Adrenal gland (tissue), 5 donors: Measurements from ENCODE around the gene ATP5F1C.

ENCODE experiments used
- POLR2A ChIP-seq, 2 donors: fragments of 450-650 bp; IDR thresholded peaks; one replicate each; pipeline ENCODE4 v1.6.1; 2017; ENCODE audit warnings: antibody characterized with exemption in 2 of 2, mild to moderate bottlenecking in 2 of 2, moderate library complexity in 1 of 2
- TF ChIP-seq, protein P1 (sequence below), 6 experiments: fragments of 450-650 bp in 4 of 6; fragments of 200-600 bp in 2 of 6; sonication (generic) in 1 of 6; IDR thresholded peaks; 1 replicate in 5 of 6; 2 replicates in 1 of 6; pipeline versions ENCODE4 v1.5.1 to v1.8.0; 2016 to 2021; ENCODE audit warnings: antibody characterized with exemption in 6 of 6, mild to moderate bottlenecking in 2 of 6, moderate library complexity in 1 of 6
- donor health status: DM: no; HTN: no; CAD: no.

DNA sequence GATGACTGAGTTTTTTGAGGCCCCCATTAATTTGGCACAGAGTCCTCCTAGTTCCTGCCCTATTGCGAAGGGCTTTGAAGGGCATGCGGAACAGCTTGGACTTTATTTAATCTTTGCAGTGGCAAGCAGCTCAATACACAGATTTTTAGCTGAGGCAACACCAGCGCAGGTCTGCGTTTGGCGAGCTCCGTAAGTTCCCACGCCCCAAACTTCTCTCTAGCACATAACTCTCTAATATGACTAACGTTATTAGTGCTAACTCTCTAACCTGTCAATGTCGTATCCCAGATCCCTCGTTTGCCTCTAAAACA lies 30.0 kb downstream of the ATP5F1C start:
- TF ChIP-seq, protein P1, sequence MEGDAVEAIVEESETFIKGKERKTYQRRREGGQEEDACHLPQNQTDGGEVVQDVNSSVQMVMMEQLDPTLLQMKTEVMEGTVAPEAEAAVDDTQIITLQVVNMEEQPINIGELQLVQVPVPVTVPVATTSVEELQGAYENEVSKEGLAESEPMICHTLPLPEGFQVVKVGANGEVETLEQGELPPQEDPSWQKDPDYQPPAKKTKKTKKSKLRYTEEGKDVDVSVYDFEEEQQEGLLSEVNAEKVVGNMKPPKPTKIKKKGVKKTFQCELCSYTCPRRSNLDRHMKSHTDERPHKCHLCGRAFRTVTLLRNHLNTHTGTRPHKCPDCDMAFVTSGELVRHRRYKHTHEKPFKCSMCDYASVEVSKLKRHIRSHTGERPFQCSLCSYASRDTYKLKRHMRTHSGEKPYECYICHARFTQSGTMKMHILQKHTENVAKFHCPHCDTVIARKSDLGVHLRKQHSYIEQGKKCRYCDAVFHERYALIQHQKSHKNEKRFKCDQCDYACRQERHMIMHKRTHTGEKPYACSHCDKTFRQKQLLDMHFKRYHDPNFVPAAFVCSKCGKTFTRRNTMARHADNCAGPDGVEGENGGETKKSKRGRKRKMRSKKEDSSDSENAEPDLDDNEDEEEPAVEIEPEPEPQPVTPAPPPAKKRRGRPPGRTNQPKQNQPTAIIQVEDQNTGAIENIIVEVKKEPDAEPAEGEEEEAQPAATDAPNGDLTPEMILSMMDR (IDR thresholded peaks at IDR 0.05), result no peak
- no peak for TF ChIP-seq POLR2A (IDR thresholded peaks at IDR 0.05)
